ENCODE measurements around the gene PIGS.
"Not testable (repeated sequence)": the region's sequence is repeated elsewhere in the genome, so short reads cannot be mapped to it uniquely, and the experiment has no call there.

Gene PIGS

DNA sequence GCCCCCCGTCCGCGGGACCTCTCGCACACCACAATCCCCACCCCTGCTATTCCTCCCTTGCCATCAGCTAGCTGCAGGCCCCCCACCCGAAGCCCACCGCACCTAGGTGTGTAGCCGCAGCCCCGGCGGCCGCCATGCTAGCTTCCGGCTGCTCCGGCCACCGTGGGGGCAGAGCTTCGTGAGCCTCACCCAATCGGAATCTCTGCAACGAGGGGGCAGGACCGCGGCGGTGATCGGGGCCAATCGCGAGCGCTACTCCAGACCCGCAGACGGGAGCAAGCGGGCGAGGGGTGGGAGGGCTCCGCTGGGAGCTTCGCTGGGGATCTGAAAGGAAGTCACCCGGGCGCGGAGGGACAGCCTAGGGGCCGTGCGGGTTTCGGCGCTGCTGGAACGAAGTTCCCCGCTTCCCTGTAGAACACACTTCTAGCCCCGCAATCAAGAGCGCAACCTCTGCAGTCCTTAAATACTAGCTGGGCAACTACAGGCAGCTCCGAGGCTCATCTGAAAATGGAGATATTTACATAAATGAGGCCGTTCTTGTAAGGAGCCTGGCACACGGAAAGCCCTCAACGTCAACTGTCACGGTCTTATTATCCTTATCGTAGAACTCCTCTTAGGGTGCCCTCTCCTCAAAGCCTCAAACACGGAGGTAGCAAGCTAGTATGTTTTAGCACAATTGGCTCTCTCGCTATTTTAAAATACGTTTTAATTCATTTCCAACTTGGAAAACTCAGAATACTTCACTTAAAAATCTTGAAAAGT lies at the start of gene PIGS:
Gene PIGS (minus strand): TSS at position 164 of the 762 bp plus-strand sequence. CDS start 28 bp downstream, at position 136.
- DNase-seq (ENCODE audit: low read depth): peak; percentile 87

DNA sequence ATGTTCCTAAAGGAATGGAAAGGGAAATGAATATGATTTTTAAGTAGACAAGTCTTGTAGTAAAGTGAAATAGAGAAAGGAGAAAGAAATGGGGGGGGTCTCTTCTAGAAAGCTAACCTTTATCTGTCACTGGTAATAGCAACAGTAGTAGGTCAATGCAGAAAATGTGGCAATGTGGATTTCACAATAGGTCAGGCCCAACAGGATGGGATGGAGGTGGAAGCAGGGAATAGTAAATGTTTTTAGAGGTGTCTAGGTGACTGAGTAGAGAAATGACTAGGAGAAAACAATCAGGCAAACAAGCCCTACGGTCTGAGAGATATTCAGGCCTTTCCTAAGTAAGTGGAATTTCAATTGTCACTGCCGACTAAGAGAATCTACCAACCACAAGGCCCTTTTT lies 48.7 kb upstream of the PIGS start:
- DNase-seq (ENCODE audit: low read depth): no peak

DNA sequence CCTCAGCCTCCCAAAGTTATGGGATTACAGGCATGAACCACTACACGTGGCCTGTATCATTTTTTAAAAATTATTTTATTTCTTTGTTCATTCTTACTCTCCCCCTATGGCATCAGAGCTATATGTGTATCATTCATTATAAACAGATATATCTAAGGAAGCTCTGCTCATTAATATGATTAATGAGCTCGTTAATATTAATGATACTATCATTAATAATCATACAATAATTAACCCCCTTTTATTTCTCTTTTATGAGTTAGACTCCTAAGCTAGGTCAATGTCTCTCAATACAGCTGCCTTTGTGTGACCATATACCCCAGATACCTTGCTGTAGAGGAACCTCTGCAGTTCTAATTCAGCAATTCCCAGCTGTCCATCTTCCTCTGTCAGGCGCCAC lies 47.1 kb upstream of the PIGS start:
- no peak for DNase-seq (ENCODE audit: low read depth)

DNA sequence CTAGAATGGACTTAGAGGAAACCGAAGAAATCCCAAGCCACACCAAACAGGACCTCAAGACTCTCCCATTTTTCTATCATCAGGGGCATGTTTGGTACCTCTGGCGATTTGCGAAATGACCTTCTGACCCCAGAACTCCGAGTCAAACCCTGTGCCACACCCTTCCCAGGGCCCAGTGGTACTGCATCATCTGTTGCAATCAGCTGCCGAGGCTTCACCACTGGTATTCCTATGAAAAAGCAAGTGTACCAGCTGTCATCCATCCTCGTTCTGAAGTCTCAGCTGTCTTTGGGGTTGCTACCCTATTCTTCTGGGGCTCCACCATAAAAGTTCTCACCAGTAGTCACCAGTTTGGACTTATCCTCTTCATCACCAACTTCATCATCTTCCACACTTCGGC lies 45.0 kb upstream of the PIGS start:
- DNase-seq (ENCODE audit: low read depth): no peak

DNA sequence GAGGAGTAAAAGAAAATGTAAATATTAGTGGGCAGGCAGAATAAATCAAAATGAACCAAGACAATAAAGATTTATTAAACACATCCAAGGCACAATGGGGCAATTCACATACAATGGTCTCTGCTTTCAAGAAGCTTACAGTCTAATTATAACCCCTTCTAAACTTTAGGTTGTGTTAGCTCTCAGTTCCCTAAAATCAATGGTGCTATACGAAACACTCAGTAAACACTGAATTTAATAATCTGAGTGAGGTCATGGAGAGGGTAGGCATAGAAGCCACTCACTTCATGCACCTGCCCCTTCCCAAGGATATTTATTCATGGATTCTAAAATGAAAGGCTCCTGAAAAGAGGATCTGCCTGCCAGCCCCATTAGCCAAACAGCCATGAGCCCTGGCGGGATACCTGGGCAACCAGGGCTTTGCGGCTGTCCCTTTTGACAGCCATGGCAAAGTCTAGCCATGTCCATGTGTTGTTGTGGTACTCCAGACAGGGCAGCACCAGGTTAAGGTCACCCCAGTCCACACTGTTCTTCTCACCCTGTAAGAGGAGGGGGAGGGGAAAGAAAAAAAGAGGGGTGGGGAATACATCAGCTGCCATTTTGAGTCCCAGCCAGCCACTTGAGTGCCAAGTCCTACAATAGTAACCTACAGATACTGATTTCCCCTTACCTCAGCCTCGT lies 44.1 kb upstream of the PIGS start:
- DNase-seq (ENCODE audit: low read depth): no peak

DNA sequence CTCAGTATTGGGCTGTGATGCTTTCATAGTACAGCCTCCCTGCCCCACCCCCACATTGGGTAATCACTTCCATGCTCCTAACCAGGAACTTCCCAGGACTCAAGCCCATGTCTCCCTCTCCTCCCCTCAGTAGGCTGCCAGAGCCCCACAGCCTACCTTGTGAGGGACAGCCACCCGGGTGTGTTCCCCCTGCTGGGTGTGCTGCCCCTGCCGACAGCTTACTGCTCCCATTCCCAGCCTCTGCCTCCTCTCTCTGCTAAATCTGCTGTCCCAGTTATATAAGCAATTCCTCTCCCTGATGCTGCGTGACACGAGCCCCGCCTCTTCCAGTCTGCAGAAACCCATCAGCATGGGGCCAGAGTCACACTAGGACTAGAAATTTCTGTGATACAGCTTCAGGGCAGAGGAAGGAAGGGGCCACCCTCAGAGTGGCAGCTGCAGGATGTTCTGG lies 42.6 kb upstream of the PIGS start, which contains the start of gene RSKR:
Gene RSKR (minus strand): TSS at position 255 of the 451 bp plus-strand sequence. CDS start 24 bp downstream, at position 231.
- no peak for DNase-seq (ENCODE audit: low read depth)

DNA sequence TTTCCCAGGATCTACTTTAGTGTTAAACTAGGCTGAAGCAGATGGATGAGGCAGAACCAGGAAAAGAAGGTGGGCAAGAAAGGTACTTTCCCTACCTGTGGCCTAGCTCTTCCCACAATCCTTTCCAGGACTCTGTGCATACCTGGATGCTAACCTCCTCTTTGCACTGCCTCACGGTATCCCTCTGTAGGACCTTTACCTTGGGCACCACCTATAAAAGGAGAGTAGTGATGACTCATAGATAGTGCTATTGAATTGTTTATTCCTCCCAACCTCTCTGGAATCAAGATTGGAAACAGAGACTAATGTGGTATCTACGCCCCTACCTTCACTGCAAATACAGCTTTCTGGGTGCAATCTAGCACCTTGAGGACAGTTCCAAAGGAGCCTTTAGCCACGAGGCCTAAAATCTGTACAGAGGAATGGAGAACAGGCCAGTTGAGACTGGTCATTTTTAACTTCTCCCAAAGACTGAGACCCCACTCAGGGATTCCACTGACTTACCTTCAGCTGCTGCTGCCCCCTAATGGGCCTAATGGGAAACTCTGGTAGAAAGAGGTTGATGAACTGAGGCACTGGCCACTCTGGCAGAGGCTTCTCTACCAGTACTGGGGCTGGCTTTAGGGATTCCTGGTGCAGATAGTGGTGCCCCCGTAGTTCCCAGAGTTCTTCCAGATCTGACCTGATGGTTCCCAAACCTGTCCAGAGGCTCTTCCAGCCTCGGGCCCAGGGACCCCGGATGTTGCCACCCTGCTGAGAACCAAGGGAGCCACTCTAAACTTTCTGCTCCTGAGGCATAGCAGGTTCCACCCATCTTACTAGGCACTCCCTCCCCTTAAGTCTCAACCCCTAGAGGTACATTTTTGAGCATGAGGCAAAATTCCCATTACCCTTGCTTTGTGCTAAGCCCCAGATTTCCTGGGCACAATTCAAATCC lies 41.9 kb upstream of the PIGS start:
- no peak for DNase-seq (ENCODE audit: low read depth)

DNA sequence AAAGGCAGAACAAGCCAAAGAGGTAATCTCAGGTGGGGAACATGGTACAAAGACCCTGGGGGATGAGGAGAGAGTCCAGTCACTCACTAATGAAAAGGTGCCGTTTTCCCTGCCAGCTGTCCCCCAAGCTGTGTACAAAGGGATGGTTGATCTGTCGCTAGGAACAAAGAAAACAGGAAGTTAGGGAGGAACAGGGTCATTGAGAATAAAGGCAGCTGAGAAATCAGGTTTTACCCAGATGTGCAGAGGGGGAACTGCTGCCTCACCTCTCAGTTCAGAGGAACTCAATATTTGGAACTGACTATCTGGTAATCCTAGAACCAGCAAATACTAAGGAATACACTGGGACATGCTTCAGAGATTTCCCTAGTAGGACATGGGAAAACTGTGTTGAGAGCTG lies 41.2 kb upstream of the PIGS start:
- DNase-seq (ENCODE audit: low read depth): no peak

DNA sequence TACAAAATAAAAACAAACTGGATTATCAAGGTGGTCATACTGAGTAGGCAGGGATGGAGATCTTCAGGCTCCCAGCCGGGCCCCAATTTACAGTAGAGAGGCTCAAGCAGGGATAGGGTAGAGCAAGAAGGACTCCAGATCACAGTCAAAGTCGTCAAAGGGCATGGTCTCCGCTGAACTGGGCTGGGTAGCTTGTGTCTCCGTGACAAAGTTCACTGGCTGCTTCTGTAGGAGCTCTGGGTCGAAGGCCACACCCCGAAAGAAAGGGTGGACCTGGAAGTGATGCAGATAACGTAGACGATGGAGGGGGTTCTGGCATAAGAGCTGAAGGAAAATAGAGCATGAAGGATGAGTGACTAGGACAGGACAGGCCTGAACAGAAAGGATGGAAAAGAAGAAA lies 39.1 kb upstream of the PIGS start:
- DNase-seq (ENCODE audit: low read depth): no peak

DNA sequence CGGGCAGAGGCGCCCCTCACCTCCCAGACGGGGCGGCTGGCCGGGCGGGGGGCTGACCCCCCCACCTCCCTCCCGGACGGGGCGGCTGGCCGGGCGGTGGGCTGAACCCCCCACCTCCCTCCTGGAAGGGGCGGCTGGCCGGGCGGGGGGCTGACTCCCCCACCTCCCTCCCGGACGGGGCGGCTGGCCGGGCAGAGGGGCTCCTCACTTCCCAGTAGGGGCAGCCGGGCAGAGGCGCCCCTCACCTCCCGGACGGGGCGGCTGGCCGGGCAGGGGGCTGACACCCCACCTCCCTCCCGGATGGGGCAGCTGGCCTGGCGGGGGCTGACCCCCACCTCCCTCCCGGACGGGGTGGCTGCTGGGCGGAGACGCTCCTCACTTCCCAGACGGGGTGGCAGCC lies 32.7 kb upstream of the PIGS start:
- not testable (repeated sequence) for DNase-seq (ENCODE audit: low read depth)

DNA sequence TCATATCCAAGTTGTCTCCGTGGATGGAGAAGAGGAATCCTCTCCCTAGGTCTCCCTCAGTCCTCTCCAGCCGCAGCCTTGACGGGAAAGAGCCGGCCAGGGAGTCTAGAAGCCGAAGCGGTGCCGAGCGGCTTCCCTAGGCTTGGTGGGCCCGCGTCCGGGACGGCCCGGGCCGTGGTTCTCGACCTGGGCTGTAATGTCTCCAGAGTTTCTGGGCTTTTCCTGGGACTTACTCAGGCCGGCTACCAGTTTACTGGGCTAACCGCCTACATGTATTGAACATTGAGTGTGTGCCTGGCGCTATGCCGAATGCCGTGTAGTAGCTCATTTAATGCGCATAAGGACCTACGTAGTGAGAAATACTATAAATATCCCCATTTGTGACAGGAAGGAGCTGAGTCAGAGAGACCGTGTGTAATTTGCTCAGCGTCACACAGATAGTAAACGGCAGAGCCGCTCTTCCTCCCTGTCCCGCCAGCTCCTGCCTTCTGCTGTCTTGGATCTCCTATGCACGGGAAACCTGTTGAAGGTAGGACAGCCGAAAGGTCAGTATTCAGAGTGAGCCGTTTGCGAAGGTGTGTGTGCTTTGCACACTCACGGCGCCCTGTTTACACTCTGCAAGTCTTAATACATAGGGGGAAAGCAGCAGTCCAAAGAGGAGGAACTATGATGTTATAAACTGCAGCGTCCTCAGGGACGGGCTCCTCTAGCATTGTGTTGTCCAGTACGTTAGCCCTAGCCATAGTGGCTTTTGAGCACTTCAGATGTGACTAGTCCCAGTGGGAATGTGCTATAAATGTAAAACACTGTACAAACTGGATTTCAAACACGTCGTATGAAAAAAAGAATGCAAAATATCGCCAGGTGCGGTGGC lies 28.2 kb upstream of the PIGS start:
- DNase-seq (ENCODE audit: low read depth): peak; percentile 45

DNA sequence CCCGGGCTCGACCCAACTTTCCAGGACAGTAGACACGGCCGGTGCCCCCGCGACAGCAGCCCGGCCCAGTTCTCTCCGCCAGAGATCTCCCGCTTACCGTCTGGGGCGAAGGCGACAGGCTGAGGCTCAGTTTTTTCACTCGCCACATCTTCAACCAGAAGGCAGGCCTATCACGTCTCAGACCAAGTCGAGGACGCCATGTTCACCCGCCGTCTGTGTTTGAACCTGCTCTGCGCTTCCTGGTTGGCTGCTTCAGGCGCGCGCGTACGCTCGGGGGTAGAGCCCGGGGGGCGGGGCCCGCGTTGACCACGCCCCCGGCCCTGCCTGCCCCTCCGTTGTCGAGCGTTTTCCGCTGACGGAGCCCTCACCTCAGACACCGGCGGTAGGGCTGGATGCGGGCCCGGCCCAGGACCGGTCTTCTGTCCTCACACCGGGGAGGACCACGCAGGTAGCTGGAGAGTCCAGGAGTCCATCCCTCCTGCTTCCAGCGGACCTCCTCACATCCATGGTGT lies 27.5 kb upstream of the PIGS start, which contains the start of gene SPAG5:
Gene SPAG5 (minus strand): TSS at position 227 of the 512 bp plus-strand sequence. CDS start 79 bp downstream, at position 148.
- peak; percentile 89 for DNase-seq (ENCODE audit: low read depth)

DNA sequence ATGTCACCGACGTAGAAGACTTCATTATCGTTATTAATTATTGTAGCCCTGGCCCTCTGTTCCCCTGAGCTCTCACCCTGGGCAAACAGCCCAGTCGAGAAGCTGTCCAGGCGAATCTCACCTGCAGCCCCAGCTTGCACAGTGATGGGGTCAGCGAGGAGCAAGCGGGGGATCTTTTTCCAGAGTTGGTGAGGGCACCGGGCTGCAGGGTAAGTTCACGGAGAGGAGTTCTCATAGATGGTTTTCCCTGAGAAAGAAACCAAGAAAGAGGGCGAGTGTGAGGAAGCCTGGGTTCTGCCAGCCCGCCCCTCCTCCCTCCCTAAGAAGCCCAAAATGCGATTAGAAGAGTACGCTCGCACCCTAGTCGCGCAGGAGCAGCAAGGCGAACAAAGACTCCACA lies 27.1 kb upstream of the PIGS start:
- DNase-seq (ENCODE audit: low read depth): no peak

DNA sequence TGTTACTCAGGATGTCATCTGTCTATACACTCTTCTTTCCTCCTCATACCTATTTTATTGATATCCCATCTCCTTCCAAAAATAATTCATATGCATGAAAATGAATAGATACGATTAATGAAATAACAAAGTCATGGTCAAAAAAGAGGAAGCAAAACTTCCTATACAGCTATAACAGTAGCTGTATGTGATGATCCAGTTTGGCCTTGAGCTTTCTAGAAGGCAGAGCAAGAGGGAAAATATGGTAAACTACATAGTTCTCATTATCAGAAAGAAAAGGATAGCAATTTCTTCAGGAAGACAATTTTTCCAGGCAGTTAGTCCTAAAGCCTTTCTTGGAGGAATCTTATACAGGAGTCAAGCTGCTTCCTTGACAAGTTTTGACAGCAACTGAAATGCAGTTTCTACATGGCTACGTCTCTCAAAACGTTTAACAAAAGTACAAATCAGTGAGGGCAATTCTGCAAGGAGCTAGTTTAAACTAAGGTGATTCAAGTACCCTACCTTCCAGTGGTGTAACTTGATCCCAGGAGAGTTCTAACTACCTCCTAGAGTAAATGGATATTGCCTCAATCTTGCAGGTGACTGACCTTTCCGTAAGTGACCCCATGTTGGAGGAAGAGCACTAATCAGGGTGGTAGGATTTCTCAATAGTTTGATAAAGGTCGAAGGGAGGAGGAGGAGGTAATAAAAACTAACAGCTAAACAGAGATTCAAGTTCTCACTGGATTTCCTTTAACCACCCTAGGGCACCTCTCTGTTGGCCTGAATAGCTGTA lies 26.5 kb upstream of the PIGS start:
- no peak for DNase-seq (ENCODE audit: low read depth)

DNA sequence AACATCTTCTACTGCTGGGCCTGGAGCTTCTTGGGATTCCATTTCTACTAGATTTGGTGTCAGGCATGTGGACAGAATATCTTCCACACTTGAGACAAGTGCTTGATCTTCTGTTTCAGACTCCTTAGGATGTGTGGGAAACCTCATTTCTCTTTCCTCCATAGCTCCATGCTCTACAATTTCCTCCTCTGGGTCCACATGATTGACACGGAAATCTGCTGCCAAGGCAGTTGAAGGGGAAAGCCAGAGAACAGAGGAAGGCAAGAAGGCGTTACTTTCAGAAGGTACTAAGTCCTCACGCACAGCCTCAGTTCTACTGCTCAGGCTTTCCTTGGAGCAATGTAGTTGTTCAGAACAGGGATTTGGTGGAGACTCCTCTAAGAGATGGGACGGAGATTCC lies 20.9 kb upstream of the PIGS start:
- no peak for DNase-seq (ENCODE audit: low read depth)

DNA sequence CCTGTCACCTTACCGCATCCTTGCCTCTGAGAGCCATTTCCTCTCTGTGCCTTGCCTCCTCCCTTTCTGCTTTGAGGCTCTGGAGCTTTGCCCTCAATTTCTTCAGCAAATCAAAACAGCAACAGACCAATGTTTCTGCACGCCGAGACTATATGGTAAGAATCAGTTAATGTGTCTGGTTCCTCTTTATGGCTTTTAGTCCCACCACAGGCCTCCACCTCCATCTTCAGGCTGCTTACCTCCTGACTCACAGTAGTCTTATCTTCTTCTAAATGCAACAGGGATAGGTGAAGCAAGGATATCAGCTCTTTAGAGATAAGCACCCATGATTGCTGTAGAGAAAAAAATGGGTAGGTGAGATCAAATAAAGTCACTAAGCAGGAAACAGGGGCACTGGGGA lies 14.5 kb upstream of the PIGS start:
- DNase-seq (ENCODE audit: low read depth): no peak

DNA sequence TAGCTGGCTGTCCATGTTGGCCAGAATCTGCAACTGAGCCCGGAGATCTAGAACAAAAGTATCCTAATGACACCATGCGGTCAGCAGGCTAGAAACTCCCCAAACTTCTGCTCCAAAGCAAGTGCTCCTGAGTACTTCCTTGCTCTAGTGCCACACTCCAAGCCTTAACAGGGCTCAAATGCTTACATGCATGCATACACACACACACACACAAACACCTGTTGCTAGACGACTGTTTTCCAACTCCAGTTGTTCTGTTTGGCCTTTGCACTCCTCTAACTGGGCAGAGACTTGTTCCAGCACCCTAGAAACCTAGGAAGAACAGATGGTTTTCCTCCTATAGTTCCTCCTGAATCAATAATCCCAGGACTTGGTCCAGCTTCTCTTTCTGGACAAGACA lies 13.1 kb upstream of the PIGS start:
- no peak for DNase-seq (ENCODE audit: low read depth)

DNA sequence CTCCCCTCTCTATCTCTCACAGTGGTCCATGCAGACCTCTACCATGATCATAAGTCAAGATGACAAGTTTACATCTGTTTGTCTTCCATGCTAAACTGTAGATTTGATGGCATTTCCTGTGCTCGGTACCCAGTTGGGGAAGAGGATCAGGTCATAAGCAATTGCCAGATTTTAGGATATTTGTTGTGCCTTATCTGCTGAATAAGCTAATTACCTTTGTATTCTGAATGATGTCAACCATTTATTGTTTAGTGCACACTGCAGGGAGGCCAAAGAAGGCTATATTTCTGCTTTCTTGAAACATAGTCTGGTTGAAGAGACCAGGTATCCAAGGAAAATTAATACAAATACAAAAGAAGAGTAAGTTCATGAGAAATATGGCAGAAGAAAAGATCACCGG lies 11.2 kb upstream of the PIGS start:
- no peak for DNase-seq (ENCODE audit: low read depth)

DNA sequence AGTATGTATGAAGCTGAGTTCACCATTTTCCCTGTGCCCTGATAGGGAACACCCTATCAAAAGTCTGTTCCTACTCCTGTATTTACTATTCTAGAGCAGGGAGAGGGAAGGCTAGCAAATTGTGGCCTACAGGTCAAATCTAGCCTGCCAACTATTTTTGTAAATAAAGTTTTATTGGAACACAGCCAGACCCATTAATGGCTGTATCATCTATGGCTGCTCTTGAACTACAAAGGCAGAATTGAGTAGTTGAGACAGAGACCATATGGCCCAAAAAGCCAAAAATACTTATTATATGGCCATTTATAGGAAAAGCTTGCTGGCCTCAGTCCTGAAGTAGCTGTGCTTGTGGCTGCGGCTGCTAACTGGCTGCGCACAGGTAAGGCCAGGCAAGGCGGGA lies 9.6 kb upstream of the PIGS start:
- no peak for DNase-seq (ENCODE audit: low read depth)

DNA sequence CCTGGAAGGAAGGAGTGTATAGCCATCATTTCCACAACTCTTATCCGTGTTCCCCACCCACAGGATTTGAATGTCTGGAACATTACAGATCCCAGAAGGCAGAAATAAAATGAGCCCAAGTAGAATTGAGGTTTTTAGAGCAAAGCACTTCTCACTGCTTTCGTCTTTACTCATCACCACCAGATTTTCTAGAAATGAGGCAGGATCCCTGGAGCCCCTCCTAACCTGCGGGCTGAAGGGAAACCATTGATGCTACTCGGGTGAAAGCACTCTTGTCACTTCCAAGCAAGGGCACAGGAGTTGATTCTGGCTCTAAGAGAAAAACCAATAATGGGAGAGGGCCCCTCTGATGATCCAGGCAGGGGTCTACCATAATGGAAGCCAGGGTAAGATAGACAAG lies 8.2 kb upstream of the PIGS start:
- no peak for DNase-seq (ENCODE audit: low read depth)
